Epithelial cell of alveolus of lung (primary cell): ENCODE data around the gene FREM1. TPM values are rescaled to one million over a fixed set of nuclear protein-coding genes. Genes with fewer than 3 reads are reported as not detected.

Experiments
- total RNA-seq: library from RNA; depleted of rRNA; stranded (reverse); fragments of >200 nt; gene quantifications from 2 replicates; pipeline ENCODE4 v1.2.1, GENCODE V29; 2015

The FREM1 gene
- 0.08 and 0.26 TPM in 2 replicates for total RNA-seq

GRCh38 chr9:14909961-14910805 lies at the start of gene FREM1:
Gene FREM1 (minus strand): TSS chr9:14910428. CDS start chr9:14868977, 41,451 bp downstream.

GRCh38 chr9:14722391-14723035 lies 187.7 kb downstream of the FREM1 start, which contains the start of gene CER1:
Gene CER1 (minus strand): TSS chr9:14722733. CDS start chr9:14722672, 61 bp downstream.

GRCh38 chr9:14693251-14693861 lies 216.9 kb downstream of the FREM1 start, which contains the start of gene ZDHHC21:
Gene ZDHHC21 (minus strand): TSS chr9:14693432. CDS start chr9:14674340, 19,092 bp downstream.

Other genes with a start within 250 kb of the FREM1 start
- gene ZDHHC21, start 217.0 kb downstream of the FREM1 start, total RNA-seq, result 2.6 and 3.5 TPM in 2 replicates
- gene CER1, start 187.7 kb downstream of the FREM1 start, total RNA-seq, result not detected in 2 replicates